ACC112 (cell line): Measurements from ENCODE around the gene DNAH5.

ENCODE experiments used
- H2AFZ ChIP-seq: fragments of 200-600 bp; sonication (generic); one replicate; pipeline ENCODE4 v1.6.0; 2017; ENCODE audit warnings: antibody characterized with exemption, low read length; ENCODE audit not compliant: unreplicated experiment
- H3K27ac ChIP-seq: fragments of 200-600 bp; sonication (generic); 2 replicates; pipeline ENCODE4 v1.5.1; 2014; ENCODE audit warnings: low read depth, mild to moderate bottlenecking, antibody characterized with exemption, low read length, moderate library complexity
- H3K27me3 ChIP-seq: fragments of 200-600 bp; sonication (generic); 2 replicates; pipeline ENCODE4 v1.6.1; 2014; ENCODE audit warnings: mild to moderate bottlenecking, antibody characterized with exemption, low read length, moderate library complexity, mixed read lengths; ENCODE audit not compliant: insufficient read depth
- H3K36me3 ChIP-seq: fragments of 200-600 bp; sonication (generic); 2 replicates; pipeline ENCODE4 v1.6.1; 2016; ENCODE audit warnings: mild to moderate bottlenecking, antibody characterized with exemption, low read length, moderate library complexity, mixed read lengths; ENCODE audit not compliant: insufficient read depth
- H3K4me1 ChIP-seq: fragments of 200-600 bp; sonication (generic); one replicate; pipeline ENCODE4 v1.6.1; 2016; ENCODE audit warnings: low read length, mixed read lengths; ENCODE audit not compliant: insufficient read depth, unreplicated experiment, control insufficient read depth
- H3K4me3 ChIP-seq: fragments of 200-600 bp; sonication (generic); 2 replicates; pipeline ENCODE4 v1.5.1; 2014; ENCODE audit warnings: mild to moderate bottlenecking, low read depth, low read length
- H3K79me2 ChIP-seq: fragments of 200-600 bp; sonication (generic); one replicate; pipeline ENCODE4 v1.6.0; 2016; ENCODE audit warnings: low read length; ENCODE audit not compliant: control insufficient read depth, unreplicated experiment, insufficient read depth

Gene DNAH5

DNA sequence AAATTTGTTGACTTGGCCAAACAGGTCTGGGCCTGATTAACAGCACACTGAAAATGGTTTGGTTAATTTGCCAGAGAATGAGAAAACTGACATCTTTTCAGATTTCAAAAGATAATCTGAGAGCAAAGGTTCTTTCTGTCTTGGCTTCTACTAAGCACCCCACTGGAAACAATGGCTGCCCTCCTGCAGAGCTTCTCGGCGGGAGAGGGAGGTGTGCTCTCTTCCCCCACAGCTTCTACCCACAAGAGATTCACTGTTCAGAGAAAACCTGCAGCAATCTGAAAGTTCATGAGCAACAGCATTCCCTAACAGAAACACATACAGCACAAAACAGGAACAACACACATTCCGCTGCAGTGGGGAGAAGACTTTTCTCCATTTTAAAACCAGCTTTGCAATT lies 3.0 kb downstream of the DNAH5 start:
- no peak overlapping the region for H3K4me3 ChIP-seq
- H3K27ac ChIP-seq = no peak overlapping the region
- H3K36me3 ChIP-seq = no peaks in the 10 kb centered on the region

DNA sequence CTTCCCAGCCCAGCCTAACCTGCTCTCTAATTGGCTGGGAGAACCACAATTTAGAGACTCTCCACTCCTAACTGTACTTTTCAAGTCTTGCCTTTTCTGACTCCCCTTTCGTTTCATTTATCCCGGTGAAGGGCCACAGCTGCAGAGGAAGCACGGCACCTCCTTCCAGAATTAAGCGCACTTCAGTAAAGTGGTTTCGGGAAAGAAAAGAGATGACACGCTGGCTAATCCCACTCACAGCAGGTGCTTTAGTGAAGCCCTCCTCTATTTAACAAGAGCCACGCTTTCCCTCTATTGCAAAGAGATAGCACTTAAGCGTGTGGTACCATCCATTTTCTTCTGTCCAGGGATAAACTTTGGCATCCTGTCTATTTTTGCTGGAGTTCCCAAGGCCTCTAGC lies 4.8 kb downstream of the DNAH5 start:
- Histone ChIP-seq H3K27ac (no peak overlapping the region), H3K27me3 (peaks cover 46% of the 10 kb centered on the region), H3K79me2 (no peaks in the 10 kb centered on the region), H2AFZ (no peak overlapping the region), H3K4me3 (no peak overlapping the region), H3K36me3 (no peaks in the 10 kb centered on the region), H3K4me1 (no peaks in the 10 kb centered on the region)

More for the DNA sequence above, 3.0 kb downstream of the DNAH5 start:
- Histone ChIP-seq H2AFZ (no peak overlapping the region), H3K79me2 (no peaks in the 10 kb centered on the region), H3K27me3 (peaks cover 31% of the 10 kb centered on the region), H3K4me1 (no peaks in the 10 kb centered on the region)

DNA sequence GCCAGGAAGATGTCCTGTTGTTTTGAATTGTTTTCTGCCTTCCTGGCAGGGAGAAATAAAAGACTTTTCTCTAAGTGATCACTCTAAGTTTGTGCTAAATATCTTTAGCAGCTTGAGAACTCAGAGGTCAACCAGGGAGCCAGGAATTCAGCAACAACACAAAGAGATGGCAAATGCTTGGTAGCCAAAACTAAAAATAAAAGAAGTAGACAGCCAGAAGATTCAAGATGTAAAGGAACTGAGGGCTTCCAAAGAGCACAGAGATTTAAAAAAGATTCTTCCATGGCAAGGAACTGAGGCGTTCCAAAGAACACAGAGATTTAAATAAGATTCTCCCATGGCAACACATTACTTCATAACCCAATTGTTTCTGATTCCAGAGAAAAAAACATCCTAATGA lies 9.6 kb downstream of the DNAH5 start:
- H2AFZ ChIP-seq = no peak overlapping the region
- no peaks in the 10 kb centered on the region for H3K79me2 ChIP-seq
- H3K36me3 ChIP-seq = no peaks in the 10 kb centered on the region
- H3K27ac ChIP-seq = no peak overlapping the region
- no peak overlapping the region for H3K4me3 ChIP-seq
- no peaks in the 10 kb centered on the region for H3K4me1 ChIP-seq
- H3K27me3 ChIP-seq = peaks cover 42% of the 10 kb centered on the region

DNA sequence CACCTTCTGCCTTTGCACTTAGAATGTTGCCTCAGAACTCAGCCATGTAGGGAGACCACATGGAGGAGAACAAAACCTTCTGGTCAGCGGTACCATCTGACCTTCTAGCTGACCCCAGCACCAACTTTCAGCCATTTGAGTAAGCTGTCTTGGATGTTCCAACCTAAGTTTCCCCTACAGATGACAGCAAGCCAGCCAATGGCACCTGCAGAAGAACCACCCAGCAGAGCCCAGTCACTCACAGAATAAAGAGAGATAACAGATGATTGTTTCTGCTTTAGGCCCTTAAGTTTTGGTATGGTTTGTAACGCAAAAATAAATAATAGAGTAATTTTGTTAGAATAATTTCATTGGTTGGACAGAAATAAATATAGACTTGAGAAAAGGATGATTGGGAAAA lies 10.4 kb downstream of the DNAH5 start:
- no peak overlapping the region for H3K4me3 ChIP-seq
- no peak overlapping the region for H2AFZ ChIP-seq

DNA sequence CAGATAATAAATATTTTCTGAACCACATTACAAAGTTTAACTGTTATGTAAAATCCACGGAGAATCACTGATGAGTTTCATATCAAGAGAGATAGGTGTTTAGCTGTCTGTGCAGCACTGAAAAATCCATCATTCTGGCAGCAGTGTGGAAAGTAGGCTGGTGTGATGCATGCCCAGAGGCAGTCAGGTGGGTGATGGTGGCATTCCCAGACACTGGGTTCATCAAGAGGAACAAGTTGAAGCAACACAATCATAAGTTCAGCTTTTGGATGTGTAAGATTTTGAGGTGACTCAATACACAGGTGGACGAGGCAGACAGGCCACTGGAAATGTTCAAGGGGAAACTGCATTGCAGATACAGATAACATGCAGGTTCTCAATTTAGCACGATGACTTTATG lies 11.9 kb downstream of the DNAH5 start:
- no peak overlapping the region for H3K27ac ChIP-seq
- no peaks in the 10 kb centered on the region for H3K4me1 ChIP-seq
- no peaks in the 10 kb centered on the region for H3K36me3 ChIP-seq
- no peaks in the 10 kb centered on the region for H3K79me2 ChIP-seq
- no peak overlapping the region for H3K4me3 ChIP-seq
- H2AFZ ChIP-seq = no peak overlapping the region
- H3K27me3 ChIP-seq = peaks cover 29% of the 10 kb centered on the region

More for the DNA sequence above, 10.4 kb downstream of the DNAH5 start:
- no peaks in the 10 kb centered on the region for H3K4me1 ChIP-seq
- no peak overlapping the region for H3K27ac ChIP-seq
- H3K79me2 ChIP-seq = no peaks in the 10 kb centered on the region
- no peaks in the 10 kb centered on the region for H3K36me3 ChIP-seq
- H3K27me3 ChIP-seq = peaks cover 35% of the 10 kb centered on the region

DNA sequence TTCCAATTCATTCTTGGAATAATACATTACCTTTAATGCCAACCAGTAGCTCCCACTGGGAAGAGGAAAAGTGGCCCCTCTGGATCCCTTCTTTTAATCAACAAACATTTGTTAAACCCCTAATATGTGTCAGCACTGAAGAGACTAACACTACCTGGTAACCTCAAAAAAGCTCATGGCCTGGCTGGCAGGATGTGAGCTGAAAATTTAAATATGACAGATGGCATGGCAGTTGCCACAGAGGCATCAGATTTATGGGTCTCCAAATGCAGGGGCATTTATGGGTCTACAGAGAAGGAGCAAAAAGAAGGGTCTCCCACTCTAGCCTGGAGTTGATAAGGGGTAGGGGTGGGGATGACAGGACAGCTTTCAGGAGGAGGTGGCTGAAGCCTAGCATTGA lies 12.5 kb downstream of the DNAH5 start:
- Histone ChIP-seq H2AFZ (no peak overlapping the region), H3K79me2 (no peaks in the 10 kb centered on the region), H3K36me3 (no peaks in the 10 kb centered on the region), H3K27me3 (peaks cover 25% of the 10 kb centered on the region), H3K27ac (no peak overlapping the region), H3K4me1 (no peaks in the 10 kb centered on the region), H3K4me3 (no peak overlapping the region)

DNA sequence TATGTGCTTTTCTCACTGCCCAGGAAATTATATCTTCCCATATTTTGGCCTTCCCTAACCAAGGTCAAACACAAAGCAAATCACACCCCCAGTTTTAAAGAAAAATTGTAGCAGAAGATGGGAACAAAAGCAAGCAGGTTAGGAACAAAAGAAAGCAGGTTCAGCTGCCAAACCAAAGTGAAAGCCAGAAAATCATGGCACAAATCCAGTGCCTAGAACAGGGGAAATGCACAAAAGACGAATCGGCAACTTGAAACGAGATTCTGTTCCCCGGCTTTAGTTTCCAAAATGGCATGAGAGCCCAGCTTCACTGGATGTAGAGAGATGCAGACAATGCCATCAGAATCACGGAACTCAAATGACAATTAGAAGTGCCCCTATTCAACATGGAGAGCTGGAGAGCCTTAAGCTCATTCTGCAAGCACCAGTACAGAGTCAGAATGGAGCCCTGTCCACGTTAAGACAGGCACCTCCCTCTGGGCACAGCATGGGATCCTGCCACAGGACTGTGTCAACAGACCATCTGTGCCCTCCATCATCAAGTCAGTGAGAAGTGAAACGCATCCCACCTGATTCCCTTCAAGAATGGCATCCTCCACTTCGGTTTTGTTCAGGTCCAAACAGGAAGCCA lies 13.8 kb downstream of the DNAH5 start:
- Histone ChIP-seq H3K36me3 (no peaks in the 10 kb centered on the region), H3K27me3 (peaks cover 18% of the 10 kb centered on the region), H3K4me1 (no peaks in the 10 kb centered on the region), H2AFZ (no peak overlapping the region), H3K27ac (no peak overlapping the region), H3K79me2 (no peaks in the 10 kb centered on the region), H3K4me3 (no peak overlapping the region)

DNA sequence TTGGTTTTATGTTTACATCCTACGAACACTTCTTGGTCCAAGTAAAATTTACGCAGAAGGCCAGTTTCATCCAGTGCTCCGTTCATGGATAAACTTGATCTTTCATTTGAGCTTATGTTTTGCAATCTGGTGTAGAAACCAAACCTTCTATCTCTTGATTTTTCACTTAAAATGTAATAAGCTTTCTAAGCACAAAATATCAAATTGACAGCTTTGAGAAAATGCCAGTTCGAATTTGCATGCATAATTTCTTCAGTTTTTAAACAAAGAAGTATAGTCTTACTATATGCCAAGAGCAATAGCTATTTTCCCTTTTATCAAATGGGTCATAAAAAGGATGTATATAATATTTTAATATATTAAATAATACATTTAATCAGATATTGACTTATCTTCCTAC lies 17.8 kb downstream of the DNAH5 start:
- Histone ChIP-seq H2AFZ (no peak overlapping the region), H3K79me2 (no peaks in the 10 kb centered on the region), H3K4me3 (no peak overlapping the region), H3K36me3 (no peaks in the 10 kb centered on the region), H3K27me3 (peaks cover under 1% of the 10 kb centered on the region; the same call in 1 of the 2 replicates), H3K4me1 (no peaks in the 10 kb centered on the region), H3K27ac (no peak overlapping the region)

DNA sequence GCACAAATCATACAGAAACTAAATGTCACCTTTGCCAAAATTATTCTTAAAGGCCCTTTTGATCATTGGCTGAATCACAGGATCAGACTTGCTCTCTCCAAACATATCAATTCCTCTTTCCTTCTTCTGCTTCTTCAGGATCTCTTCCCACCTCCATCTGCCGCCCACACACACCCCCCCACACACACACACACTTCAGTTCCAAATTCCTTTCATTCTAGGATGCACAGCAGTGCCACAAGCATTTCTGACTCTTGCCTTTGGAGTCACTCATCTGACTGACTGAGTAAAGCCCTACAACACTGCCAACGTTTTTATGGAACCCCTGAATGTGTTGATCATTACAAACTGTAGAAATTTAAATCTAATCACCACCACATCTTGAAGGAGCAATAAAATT lies 22.9 kb downstream of the DNAH5 start:
- Histone ChIP-seq H3K4me3 (no peak overlapping the region), H3K27ac (no peak overlapping the region), H3K27me3 (no peaks in the 10 kb centered on the region), H3K36me3 (no peaks in the 10 kb centered on the region), H3K4me1 (no peaks in the 10 kb centered on the region), H2AFZ (no peak overlapping the region), H3K79me2 (no peaks in the 10 kb centered on the region)

DNA sequence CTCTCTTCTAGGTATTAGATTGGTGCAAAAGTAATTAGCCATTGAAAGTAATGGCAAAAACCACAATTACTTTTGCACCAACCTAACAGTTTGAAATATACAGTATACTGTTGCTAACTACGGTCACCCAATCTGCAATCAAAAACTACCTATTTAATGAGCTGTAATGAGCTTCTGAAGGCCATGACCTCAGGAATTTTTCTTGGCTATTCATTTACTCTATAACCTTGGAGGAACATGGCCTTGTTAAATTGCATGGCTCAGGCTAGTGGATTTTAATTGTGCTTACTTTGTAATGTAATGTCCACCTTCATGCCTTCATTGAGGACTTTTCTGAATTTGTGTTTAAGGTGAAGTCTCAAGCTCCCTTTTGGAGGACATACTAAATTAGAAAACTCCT lies 24.7 kb downstream of the DNAH5 start:
- H3K79me2 ChIP-seq = no peaks in the 10 kb centered on the region
- H3K4me1 ChIP-seq = no peaks in the 10 kb centered on the region
- no peak overlapping the region for H3K4me3 ChIP-seq
- no peaks in the 10 kb centered on the region for H3K27me3 ChIP-seq
- H3K27ac ChIP-seq = no peak overlapping the region
- no peaks in the 10 kb centered on the region for H3K36me3 ChIP-seq
- H2AFZ ChIP-seq = no peak overlapping the region

DNA sequence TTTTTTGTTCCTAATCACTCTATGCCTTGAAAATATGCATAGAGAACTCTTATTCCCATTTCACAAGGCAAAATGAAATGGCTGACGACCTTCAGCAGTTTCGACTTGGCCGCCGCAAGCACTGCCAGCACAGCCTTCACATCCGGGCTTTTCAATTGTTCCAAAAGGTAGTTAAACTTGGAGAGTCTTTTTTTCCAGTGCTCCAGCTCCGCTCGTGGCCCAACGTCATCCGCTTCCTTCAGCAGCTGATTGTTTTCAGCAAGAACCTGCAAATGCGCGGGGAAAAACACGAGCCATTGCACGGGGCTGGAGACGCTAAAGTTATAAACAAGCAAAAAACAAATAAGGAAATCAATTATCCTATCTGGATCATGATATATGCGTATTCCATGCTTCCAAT lies 25.4 kb downstream of the DNAH5 start:
- no peaks in the 10 kb centered on the region for H3K4me1 ChIP-seq
- no peaks in the 10 kb centered on the region for H3K36me3 ChIP-seq
- no peak overlapping the region for H2AFZ ChIP-seq
- H3K79me2 ChIP-seq = no peaks in the 10 kb centered on the region
- H3K27me3 ChIP-seq = no peaks in the 10 kb centered on the region
- no peak overlapping the region for H3K27ac ChIP-seq
- no peak overlapping the region for H3K4me3 ChIP-seq
